ENCODE measurements around the gene CENPM.

Gene CENPM

DNA sequence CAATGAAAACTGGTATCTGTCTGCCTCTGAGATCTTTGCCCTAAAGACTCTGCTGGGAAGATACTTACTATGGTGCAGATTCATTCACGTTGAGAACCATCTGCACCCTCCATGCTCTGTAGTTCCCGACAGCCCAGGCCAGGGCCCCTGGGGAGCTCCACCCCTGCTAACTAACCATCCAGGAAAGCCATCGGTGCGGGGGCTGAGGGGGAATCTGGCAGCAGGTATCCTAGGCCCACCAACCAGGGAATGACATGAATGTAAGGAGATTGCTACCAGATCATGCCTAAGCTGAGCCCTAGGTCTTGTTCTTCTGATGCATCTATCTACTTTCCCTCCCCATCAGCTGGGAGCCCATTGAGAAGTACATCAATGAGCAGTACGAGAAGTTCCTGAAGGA, 40.3 kb upstream of the CENPM start:
- TF ChIP-seq, protein P1, sequence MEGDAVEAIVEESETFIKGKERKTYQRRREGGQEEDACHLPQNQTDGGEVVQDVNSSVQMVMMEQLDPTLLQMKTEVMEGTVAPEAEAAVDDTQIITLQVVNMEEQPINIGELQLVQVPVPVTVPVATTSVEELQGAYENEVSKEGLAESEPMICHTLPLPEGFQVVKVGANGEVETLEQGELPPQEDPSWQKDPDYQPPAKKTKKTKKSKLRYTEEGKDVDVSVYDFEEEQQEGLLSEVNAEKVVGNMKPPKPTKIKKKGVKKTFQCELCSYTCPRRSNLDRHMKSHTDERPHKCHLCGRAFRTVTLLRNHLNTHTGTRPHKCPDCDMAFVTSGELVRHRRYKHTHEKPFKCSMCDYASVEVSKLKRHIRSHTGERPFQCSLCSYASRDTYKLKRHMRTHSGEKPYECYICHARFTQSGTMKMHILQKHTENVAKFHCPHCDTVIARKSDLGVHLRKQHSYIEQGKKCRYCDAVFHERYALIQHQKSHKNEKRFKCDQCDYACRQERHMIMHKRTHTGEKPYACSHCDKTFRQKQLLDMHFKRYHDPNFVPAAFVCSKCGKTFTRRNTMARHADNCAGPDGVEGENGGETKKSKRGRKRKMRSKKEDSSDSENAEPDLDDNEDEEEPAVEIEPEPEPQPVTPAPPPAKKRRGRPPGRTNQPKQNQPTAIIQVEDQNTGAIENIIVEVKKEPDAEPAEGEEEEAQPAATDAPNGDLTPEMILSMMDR (IDR thresholded peaks at IDR 0.05) = no peak
- Histone ChIP-seq H3K4me1 (ENCODE audit: control insufficient read depth in 1 of 2, insufficient read depth in 1 of 2, low read depth in 1 of 2, low read length in 1 of 2) (peaks cover 5 to 15% of the 10 kb centered on the region in 2 experiments), H3K36me3 (no peaks in the 10 kb centered on the region), H3K27me3 (peaks cover 12% of the 10 kb centered on the region), H3K27ac (no peak overlapping the region), H3K4me3 (ENCODE audit: low read depth in 1 of 2, low read length in 1 of 2) (no peak overlapping the region), H3K9me3 (no peaks in the 10 kb centered on the region)

DNA sequence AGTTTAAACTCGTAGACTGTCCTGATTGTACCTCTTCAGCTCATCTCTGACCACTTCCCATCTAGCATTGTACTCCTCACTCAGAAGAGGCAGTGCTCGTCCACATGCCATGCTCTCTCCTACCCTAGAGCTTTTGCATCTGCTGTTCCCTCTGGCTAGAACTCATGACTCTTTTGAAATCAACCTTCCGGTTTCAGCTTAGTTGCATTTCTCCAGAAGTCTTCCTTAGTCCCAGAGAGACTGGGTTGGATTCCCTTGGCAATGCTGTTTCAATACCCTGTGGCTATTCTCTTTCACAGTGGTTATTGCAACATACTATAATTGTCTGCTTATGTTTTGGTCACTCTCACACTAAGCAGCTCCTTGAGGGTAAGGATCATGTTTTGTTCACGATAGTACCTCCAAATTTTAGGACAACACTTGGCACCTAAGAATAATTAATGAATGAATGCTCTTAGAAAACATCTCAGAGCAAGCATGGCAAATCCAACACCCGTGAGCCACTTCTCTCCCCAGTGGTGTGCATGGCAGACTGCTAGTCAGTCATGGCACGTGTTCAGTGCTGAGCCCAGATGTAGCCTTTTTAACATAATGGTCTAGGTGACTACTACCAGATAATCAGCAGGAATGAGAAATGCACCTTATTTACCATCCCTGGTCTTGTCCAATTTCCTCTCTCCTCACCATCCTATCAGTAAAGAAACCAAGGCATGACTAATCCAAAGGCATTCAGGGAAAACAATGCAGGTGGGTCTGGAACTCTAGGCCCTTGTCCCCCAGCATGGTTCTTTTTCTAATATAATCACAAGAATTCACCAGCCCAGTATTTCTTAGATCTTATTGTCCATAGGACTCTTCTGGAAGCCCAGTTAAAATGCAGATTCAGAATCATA, 36.8 kb upstream of the CENPM start:
- H3K9me3 ChIP-seq = no peaks in the 10 kb centered on the region
- H3K27ac ChIP-seq = no peak overlapping the region
- H3K4me3 ChIP-seq (ENCODE audit: low read depth in 1 of 2, low read length in 1 of 2) = no peak overlapping the region
- H3K36me3 ChIP-seq = no peaks in the 10 kb centered on the region
- H3K4me1 ChIP-seq (ENCODE audit: control insufficient read depth in 1 of 2, insufficient read depth in 1 of 2, low read depth in 1 of 2, low read length in 1 of 2) = peaks cover 5 to 15% of the 10 kb centered on the region in 2 experiments
- peaks cover 19% of the 10 kb centered on the region for H3K27me3 ChIP-seq
- TF ChIP-seq, protein P1 (IDR thresholded peaks at IDR 0.05) = no peak

DNA sequence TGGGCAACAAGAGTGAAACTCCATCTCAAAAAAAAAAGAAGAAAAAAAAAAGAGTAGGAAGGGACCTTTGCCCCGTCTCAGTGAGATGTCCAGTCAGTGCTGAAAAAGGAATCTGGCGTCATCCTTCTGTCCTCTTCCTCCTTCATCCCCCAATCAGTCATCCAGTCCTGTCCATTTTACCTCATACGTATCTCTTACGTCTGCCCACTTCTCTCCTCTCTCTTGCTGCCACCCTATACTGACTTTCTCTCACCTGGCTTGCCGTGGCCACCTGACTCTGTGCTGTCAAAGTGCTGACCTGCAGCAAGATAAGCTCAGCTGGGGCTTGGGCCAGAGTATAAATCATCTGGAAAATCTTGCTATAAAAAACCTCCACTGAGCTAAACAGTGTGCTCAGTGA, 35.9 kb upstream of the CENPM start:
- peaks cover 5 to 15% of the 10 kb centered on the region in 2 experiments for H3K4me1 ChIP-seq (ENCODE audit: control insufficient read depth in 1 of 2, insufficient read depth in 1 of 2, low read depth in 1 of 2, low read length in 1 of 2)
- no peaks in the 10 kb centered on the region for H3K36me3 ChIP-seq
- no peak overlapping the region for H3K4me3 ChIP-seq (ENCODE audit: low read depth in 1 of 2, low read length in 1 of 2)
- peaks cover 28% of the 10 kb centered on the region for H3K27me3 ChIP-seq
- H3K27ac ChIP-seq = no peak overlapping the region
- H3K9me3 ChIP-seq = no peaks in the 10 kb centered on the region
- TF ChIP-seq, protein P1 (IDR thresholded peaks at IDR 0.05) = no peak

DNA sequence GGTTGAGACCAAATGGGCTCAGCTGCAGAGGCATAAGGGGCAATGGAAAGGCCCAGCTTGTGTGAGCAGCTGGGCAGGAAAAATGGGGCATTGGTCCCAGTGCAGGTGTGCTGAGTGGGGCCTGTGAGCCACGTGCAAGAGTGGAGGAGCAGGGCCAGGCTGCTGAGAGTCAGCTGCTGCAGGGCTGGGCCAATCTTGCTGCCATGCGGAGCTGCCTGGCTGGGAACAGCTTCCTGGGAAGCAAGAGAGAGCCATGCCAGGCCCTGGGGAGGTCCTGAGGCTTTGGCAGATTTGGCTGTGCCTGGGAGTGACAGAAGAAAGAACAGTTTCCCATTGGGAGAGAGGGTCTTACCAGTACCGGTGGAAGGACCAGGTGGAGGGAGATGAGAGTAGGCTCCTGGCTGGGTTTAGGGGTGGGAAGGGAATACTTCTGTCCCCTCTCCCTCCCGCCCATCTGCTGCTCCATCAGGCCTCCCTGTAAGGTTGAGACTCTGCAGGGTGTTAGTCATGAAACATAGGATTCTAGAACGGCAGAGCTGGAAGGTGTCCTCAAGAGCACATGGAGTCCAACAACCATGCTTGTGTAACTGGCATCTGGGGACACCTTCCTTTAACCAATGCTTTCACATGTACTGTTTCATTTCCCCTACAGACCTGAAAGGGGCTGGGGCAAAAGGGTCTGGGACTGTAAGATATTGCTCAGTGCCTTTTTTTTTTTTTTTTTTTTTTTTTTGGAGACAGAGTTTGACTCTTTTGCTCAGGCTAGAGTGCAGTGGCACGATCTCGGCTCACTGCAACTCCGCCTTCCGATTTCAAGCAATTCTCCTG, 32.7 kb upstream of the CENPM start:
- no peaks in the 10 kb centered on the region for H3K9me3 ChIP-seq
- no peak overlapping the region for H3K27ac ChIP-seq
- TF ChIP-seq, protein P1 (IDR thresholded peaks at IDR 0.05) = no peak
- H3K27me3 ChIP-seq = peaks cover 59% of the 10 kb centered on the region
- H3K4me1 ChIP-seq (ENCODE audit: control insufficient read depth in 1 of 2, insufficient read depth in 1 of 2, low read depth in 1 of 2, low read length in 1 of 2) = peaks cover 16 to 21% of the 10 kb centered on the region in 2 experiments
- no peaks in the 10 kb centered on the region for H3K36me3 ChIP-seq
- no peak overlapping the region for H3K4me3 ChIP-seq (ENCODE audit: low read depth in 1 of 2, low read length in 1 of 2)

DNA sequence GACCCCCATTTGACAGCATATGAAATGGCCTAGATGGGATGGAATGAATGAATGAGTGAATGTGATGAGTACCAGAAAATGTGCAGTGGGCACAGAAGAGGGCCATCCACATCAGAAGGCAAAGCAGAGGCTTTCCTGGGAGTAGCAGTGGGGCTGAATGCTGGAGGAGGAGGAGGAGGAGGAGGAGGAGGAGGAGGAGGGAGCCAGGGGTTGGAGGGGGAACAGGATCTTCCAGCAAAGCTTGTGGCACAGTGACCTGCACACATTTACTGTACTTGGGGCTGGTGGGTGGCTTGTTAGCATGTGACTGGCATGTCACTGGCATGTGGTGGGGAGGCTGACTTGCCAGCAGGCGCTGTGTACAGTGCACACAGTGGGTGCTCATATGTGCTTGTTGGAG, 31.8 kb upstream of the CENPM start:
- TF ChIP-seq, protein P1 (IDR thresholded peaks at IDR 0.05) = no peak
- Histone ChIP-seq H3K4me3 (ENCODE audit: low read depth in 1 of 2, low read length in 1 of 2) (no peak overlapping the region), H3K4me1 (ENCODE audit: control insufficient read depth in 1 of 2, insufficient read depth in 1 of 2, low read depth in 1 of 2, low read length in 1 of 2) (peaks cover 16 to 20% of the 10 kb centered on the region in 2 experiments), H3K9me3 (no peaks in the 10 kb centered on the region), H3K27me3 (peaks cover 68% of the 10 kb centered on the region), H3K36me3 (no peaks in the 10 kb centered on the region), H3K27ac (no peak overlapping the region)

Data from neutrophil (primary cell).